ENCODE measurements around the gene SLAMF6. TPM values are rescaled to one million over a fixed set of nuclear protein-coding genes. Genes with fewer than 3 reads are reported as not detected.

Gene SLAMF6
- total RNA-seq, 1 donor from 2014 or later: 1.2 TPM

DNA sequence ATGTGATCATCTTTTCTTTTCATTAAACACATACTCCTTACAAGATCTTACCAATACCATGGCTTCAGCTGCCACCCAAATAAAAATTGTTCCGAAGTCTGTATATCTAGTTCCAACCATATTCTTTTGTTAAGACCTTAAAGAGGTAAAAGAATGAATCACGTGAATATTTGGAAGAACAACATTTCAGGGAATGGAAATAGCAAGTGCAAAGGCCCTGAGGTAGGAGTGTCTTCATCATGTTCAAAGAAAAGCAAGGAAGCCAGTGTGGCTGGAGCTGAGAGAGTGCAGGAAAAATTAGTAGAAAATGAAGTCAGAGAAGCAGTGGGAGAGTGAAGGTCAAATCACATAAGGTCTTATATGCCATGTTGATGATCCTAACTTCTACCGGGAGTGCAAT is 50.9 kb downstream of the SLAMF6 start:
- no peak for DNase-seq (ENCODE audit: low spot score)

DNA sequence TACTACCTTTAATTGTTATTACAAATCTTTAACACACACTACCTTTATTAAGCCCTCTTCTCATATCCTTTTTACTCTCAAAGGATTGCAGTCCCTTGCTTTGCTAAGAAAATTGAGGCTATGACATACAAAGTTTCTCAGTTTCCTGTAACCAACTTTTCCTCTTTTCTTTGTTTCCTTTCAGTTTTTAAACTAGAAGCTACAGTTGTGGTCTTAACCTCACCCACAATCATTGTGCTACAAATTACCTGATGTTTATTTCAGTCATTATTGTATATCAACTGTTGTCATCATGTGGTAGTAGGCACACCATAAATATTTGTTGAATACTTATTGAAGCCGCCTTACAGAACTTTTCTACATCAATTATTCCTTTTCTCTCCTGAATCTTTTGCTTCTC is 51.8 kb downstream of the SLAMF6 start:
- no peak for DNase-seq (ENCODE audit: low spot score)

DNA sequence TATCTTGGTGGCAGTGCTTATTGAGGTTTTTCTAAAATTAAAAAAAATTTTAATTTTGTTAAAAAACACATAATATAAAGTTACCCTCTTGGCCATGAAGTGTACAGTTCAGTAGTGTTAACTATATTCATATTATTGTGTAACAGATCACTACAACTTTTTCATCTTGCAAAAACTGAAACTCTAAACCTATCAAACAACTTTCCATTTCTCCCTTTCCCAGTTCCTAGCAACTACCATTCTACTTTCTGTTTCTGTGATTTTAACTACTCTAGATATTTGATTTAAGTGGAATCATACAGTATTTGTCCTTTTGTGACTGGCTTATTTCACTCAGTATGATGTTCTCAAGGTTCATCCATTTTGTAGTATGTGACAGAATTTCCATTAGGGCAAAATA is 55.5 kb downstream of the SLAMF6 start:
- DNase-seq (ENCODE audit: low spot score): no peak

DNA sequence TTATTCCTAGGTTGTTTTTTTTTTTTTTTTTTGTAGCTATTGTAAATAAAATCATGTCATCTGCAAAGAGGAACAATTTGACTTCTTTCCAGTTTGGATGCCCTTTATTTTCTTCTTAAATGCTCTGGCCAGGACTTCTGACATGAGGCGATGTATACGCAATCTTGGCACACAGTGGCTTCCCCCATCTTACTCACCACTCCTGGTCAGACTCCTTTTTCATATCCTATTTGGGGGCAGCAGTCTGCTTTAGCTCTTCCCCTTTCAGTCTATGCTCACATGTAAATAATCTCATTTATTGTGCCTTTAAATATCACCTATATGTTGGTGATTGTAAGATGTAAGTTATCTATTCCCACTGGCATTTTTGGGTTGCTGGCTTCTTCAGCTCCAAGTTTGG is 56.1 kb downstream of the SLAMF6 start:
- no peak for DNase-seq (ENCODE audit: low spot score)

DNA sequence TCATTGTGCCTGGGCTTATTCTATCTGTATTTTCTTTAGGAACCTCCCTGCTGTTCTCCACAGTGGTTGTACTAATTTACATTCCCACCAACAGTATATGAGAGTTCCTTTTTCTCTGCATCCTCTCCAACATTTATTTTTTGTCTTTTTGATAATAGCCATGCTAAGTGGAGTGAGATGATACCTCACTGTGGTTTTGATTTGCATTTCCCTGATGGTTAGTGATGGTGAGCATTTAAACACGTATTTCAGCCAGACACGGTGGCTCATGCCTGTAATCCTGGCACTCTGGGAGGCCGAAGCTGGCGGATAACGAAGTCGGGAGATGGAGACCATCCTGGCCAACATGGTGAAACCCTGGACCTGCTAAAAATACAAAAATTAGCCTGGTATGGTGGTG is 57.9 kb downstream of the SLAMF6 start:
- DNase-seq (ENCODE audit: low spot score): no peak

DNA sequence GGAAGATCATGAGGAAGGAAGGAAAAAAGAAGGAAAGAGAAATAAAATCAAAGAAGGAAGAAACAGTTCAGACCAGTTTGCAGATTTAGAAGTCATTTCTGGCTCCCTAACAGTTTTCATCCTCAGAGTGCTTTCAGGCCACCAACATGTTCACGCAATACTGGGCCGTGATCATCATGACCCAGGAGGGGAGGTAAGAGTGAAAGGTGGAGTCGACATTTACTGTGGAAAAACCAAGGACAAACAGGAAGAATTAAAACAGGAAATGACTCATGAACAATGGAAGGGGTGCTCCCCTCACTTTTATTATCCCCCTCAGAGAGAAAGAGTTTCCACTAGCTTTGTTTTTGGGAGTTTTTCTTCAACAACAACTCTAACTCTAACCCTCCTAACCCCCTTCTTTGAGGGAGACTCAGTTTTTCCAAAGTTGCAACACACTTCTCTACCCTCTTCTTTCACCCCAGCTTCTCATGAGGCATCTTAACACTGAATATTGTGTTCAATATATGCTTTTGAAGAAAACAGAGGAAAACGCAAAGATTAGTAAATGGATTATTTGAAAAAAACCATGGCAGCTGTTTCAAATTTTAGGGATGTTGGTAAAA is 62.3 kb downstream of the SLAMF6 start:
- DNase-seq (ENCODE audit: low spot score): no peak

DNA sequence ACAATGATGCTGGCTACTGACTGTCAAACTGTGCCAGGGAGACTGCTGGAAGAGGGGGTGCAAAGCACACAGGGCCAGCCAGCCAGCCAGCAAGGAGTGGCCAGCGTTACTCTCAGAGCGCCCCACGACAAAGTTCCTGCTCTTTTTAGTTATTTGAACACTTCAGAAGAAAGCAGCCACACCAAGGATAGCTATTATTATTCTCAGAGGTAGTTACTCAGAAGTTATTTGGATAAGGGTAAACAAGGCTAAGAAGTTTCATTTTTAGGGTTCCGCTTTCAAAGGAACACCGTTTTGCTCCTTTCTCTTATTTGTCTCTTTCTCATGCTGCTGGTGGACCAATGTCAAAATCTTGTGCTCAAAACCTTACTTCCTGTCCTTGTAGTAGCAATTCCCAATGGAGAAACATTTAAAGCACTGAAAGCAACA is 62.8 kb downstream of the SLAMF6 start:
- DNase-seq (ENCODE audit: low spot score): no peak

DNA sequence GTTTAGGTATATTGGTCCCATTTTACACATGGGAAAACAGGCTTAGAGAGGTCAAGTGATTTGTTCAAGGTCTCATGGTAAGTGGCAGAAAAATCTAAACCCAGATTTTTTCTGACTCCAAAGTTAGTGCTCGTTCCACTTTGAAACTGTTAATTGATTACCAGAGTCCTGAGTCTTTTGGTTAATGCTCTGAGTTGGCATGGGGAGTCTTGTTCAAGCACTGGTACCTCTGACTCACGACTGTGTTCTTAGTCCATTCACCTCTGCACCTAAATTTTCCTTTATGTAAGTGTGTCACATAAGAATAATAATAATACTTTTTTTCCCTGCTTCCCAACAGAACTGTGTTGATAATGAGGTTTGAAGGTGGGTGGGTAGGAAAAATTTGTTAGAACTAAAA is 63.4 kb downstream of the SLAMF6 start:
- DNase-seq (ENCODE audit: low spot score): no peak

DNA sequence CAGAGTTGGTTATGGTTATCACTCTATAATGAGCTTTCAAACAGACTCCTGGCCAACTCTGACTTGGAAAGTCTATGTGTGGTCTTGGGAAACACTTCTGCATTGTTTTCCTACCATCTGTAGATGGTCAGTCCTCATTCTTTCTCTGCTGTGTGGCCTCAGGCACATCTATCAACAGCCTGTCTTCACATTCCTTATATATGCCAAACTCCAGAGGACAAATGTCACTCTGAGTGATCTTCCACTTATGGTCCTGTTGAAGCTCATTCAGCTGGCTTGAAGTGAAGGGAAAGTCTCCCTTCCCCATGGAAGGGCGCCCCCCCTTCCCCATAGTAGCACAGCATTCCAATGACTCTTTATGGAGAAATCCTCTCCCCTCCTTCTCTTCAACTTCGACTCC is 64.0 kb downstream of the SLAMF6 start:
- no peak for DNase-seq (ENCODE audit: low spot score)

DNA sequence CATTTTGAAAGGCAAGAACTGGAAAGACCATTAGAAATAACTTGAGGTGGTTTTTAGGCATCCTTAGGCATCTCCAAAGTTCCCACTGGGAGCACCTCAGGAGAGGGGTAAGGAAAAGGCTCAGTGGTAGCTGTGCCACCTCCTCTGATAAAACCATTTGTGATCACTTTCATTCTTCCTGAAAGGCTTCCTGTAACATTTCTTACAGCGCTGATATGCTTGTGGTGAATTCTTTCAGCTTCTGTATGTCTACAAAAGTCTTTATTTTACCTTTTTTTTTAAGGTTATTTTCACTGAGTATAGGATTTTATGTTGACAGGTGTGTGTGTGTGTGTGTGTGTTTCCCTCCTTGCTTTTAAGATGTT is 67.9 kb downstream of the SLAMF6 start:
- DNase-seq (ENCODE audit: low spot score): no peak

DNA sequence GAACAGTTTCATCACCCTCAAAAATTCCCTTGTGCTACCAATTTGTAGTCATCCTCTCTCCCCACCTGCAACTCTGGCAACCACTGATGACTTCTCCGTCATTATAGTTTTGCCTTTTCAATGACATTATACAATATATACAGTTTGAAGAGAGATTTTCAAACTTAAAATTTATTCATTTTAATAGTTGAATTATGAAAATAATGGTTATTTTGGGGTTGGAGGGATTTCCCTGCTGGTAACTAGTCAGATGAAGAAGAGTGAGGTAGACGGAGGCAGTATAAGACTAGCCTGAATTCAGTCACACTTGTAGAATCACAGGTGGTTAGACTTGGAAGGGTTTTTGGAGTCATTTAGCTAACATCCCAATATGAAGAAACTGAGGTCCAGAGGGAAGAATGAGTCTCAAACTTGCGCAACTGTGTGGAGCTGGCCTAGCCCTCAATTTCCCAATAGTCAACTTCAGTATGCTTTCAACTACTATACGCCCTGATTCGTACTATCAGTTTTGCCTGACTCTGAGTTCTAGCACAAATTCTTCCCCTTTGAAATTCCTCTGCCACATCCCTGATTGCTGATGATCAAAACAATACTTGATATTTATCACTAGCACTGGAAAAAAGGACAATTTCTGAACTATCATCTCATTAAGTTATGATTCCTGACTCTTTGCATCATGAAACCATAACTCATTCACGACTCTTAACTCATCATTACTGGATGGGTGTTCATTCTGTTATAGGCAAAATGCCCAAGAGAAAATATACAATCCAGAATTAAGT is 68.5 kb downstream of the SLAMF6 start:
- no peak for DNase-seq (ENCODE audit: low spot score)

DNA sequence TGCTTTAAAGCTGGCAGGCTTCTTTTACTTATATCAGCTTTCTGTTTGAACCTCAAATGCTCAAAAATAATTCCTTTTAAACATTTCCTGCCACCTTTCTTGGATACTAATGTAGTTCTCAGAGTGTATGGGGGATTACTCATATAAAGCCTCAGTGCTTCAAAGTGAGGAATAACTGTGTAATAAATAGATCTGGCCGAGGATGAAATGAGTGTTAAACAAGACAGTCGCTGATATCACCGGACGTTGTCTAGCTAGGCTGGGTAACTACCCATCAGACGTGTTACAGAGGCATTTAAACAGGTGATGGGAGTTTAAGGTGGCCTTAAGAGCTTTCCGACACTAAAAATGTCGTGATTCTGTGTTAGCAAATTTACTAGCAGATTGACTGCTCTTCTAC is 69.6 kb downstream of the SLAMF6 start:
- DNase-seq (ENCODE audit: low spot score): no peak

DNA sequence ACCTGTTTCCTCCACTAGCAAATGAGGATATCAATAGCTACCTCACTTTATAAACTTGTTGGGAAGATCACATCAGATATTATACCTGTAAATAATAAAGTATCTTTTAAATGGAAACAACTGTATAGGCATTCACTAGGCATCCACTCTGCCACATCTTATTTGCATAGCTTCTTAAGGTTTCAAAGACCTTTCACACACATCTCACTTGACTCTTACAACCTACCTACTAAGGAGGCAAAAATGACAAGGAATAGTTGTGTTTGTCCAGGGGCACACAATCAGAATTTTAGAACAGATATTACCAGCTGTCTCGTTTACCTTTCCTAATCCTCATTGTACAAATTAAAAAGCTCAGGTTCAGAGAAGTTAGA is 71.2 kb downstream of the SLAMF6 start:
- DNase-seq (ENCODE audit: low spot score): no peak

DNA sequence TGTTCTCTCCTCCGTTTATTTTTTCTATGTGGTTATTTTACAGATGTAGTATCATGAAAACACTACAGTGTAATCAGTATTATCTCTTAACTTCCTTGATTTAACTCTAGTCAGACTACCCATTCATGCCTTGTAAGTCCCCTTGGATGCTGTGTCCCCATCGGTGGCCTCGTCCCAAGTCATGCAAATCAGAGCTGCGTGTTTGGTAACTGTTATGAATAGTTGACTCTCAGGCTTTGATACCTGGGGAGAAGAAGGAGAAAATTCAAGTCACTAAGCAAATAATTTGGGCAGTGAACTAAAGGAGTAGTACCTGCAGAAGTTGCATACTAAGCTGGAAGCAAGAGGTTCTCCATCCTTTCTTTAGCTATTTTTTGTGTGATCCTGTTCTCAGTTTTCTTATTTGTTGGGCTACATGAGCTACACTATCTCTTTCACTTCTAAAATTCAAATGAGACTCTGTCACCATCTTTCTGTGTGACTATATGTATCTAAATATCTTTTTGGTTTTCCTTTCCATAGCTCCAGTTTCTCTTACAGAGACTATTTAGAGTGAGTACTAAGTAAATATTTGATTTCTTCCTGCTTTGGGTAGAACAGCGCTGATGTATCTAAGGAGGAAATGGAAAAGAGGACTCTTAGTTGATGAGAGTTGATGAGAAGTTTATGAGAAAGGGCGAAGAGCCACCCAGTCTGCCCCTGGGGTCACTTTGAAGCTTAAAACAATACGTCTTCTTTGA is 71.8 kb downstream of the SLAMF6 start:
- no peak for DNase-seq (ENCODE audit: low spot score)

DNA sequence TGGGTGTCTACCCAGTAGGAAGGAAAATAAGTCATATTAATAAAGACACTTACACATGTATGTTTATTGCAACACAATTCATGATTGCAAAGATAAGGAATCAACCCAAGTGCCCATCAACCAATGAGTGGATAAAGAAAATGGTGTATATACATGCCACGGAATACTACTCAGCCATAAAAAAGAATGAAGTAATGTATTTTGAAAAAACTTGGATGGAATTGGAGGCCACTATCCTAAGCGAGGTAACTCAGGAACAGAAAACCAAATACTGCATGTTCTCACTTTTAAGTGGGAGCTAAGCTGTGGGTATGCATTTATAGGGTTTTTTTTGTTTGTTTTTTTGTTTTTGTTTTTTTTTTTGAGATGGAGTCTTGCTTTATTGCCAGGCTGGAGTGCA is 73.6 kb downstream of the SLAMF6 start:
- DNase-seq (ENCODE audit: low spot score): no peak

DNA sequence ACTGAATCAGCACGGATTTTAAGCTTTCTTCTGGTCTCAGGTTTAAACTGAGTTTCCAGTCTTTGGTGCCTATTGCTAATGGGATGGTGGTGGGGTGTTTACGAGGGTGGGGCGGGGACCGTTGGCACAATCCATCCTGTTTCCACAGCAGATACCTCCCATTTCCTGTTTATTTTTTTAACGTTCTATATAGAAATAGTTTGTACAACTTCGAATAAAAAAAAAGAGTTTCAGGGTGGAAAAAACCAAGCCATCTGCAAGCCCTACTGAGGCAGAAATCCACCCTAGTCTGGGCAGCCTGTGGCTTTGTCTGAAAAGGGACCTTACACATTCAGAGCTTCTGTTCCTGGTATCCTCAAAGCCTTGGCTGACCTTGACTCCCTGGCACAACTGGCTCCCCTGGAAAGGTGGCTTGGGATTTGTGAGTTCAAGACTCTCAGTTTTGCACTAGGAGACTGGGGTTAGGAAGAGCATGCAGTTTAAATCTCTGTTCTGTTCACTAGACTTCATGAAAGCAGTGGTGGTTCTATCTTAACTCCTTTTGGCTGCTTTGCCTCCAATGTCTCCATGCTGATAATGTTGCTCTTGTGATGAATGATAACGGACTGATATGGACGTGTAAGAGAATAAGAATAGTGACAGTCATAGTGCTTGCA is 76.0 kb downstream of the SLAMF6 start:
- no peak for DNase-seq (ENCODE audit: low spot score)

DNA sequence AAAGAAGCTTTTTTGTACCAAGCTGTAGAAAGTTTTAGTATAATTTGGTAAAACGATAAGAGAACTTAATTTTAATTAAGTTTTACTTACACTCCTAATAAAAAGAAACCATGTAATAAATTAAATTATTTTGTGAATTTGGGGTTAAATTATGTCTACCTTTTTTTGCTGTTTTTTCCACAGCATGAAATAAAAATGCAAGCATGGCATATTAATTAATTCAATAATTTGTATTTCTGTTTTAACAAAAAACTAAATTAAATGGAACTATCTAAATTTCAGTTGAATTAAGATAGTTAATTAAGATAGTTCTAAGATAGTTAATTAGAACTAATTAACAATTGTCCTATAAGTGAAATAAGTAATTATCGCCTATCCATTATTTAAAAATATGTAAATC is 83.3 kb downstream of the SLAMF6 start:
- DNase-seq (ENCODE audit: low spot score): no peak

DNA sequence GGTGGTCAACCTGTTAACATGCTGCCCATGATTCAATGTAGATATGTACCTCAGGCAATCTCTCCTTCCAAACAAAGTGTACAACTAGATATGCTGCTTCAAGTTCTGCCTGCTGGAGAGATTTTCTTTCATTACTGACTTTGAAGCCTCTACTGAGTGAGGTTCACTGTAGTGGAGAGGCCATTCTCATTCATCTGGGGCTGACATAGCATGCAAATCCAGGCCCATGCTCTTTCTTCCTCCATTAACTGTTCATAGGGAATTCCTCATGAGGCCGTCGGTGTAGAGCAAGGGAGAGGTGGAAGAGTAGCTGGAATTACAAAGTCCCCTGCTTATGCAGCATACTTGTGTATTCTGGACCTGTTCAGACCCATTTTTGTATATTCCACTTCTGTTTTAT is 84.1 kb downstream of the SLAMF6 start:
- DNase-seq (ENCODE audit: low spot score): no peak

DNA sequence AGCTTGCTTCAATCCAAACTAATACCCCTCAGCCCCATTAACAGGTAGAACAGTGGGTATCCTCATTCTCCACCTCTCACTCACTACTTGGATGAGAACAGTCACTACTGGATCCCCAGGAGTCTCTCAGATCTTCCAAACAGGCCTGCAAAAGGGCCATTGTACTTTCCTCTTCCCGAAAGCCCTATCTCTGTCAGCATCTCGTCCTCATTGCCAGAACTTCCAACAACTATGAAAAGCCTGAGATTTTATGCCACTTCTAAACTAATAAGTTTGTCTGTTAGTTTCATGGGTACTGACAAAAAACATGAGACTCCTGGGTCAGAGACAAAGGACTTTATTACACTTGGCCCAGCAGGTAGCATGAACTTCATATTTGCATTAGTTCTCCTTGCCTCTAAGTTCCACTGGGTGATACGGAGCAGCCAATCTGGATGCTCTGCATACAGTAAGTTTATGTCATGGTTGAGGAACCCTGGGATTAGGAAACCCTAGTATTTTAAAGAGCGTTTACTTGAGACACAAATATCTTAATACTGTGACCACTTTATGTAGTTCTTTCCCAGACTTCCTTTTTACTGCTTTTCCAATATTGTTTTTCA is 84.6 kb downstream of the SLAMF6 start:
- no peak for DNase-seq (ENCODE audit: low spot score)

DNA sequence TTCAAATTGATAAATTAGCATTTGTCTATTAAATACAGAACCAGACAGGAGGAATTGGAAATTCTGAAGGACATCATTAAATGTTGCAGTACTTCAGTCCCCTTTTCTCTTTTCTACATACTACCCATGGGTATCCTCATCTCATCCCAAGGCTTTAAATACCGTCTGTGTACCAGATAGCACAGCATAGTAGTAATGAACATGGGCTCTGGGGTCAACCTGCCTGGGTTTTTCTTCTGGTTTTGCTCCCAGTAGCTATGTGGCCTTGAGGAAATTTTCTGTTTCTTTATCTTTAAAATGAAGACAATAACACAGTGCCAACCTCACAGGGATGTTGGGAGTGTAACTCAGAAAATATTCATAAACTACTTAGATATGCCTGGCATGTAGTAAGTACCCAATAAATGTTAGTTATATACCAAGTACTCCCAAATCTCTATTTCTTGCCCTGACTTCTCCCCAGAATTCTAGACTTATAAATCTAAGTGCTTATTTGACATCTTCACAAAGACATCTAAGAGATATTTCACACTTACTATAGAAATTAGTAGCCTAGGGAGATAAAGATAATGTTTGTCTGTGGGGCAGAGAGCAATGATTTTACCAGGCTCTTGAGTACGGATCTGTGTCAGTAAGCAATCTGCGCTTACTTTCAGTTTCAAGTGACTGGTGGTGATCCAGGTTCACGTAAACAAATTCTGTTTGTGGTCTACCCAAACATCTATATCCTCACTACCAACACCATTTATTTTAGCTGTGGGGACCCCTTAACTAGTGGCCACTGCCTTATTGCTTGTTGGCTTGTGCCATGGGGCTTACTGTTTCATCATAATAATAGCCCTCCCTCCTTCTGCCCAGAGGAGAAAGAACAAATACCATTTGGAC is 85.4 kb downstream of the SLAMF6 start:
- no peak for DNase-seq (ENCODE audit: low spot score)

DNA sequence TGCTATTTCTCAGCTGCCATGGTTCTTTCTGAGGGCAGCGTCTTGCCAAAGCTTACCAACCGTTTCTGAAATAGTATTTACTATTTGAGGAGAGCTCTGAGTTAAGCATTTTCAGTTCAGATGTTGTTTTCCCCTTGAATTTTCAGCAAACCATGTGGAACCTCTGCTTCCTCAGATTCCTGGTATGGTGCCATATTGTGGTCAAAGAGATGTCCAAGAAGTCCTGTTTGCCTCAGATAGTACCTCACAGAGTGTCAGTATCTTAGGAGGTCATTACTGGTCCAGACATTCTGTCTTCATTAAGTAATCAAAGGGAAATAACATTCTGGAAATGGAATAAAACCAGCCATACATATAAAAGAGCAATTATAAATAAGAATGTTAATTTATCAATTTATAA is 86.1 kb downstream of the SLAMF6 start:
- no peak for DNase-seq (ENCODE audit: low spot score)

Measured in mesenteric fat pad (tissue), 1 donor.